ENCODE measurements around the gene TBC1D8. TPM values are rescaled to one million over a fixed set of nuclear protein-coding genes. Genes with fewer than 3 reads are reported as not detected.

The TBC1D8 gene
- total RNA-seq, 1 experiment from 2014 or later = 0.97 TPM

- H3K79me2 ChIP-seq (ENCODE audit: low read length) = no peaks in the 10 kb centered on the region
- no peak for DNase-seq
- H3K4me3 ChIP-seq (ENCODE audit: low read length) = no peak overlapping the region
- H3K9me3 ChIP-seq (ENCODE audit: low read length) = no peaks in the 10 kb centered on the region
- no peak overlapping the region for H3K4me2 ChIP-seq (ENCODE audit: low read depth, low read length, poor library complexity, severe bottlenecking)
- H4K20me1 ChIP-seq (ENCODE audit: insufficient read depth, low read depth, low read length) = no peaks in the 10 kb centered on the region
- H3K27ac ChIP-seq (ENCODE audit: low read length) = no peak overlapping the region
- no peaks in the 10 kb centered on the region for H3K27me3 ChIP-seq (ENCODE audit: low read length)
- no peak overlapping the region for H3K9ac ChIP-seq (ENCODE audit: low read length)
- no peaks in the 10 kb centered on the region for H3K36me3 ChIP-seq (ENCODE audit: insufficient read depth, low read length)
- no peaks in the 10 kb centered on the region for H3K9me2 ChIP-seq (replicated peaks; ENCODE audit: insufficient read depth, low read length)
- H3K4me1 ChIP-seq (ENCODE audit: low read length) = no peaks in the 10 kb centered on the region
- H2AFZ ChIP-seq (ENCODE audit: low read length) = no peak overlapping the region
Measured at GRCh38 chr2:101149241-101150192, 1.7 kb downstream of the TBC1D8 start.

- Histone ChIP-seq H3K27me3 (ENCODE audit: low read length) (no peaks in the 10 kb centered on the region), H3K4me2 (ENCODE audit: low read depth, low read length, poor library complexity, severe bottlenecking) (no peak overlapping the region), H3K9me3 (ENCODE audit: low read length) (no peaks in the 10 kb centered on the region), H3K36me3 (ENCODE audit: insufficient read depth, low read length) (no peaks in the 10 kb centered on the region), H3K27ac (ENCODE audit: low read length) (no peak overlapping the region), H3K9ac (ENCODE audit: low read length) (no peak overlapping the region), H3K4me1 (ENCODE audit: low read length) (no peaks in the 10 kb centered on the region), H3K79me2 (ENCODE audit: low read length) (no peaks in the 10 kb centered on the region), H2AFZ (ENCODE audit: low read length) (no peak overlapping the region), H4K20me1 (ENCODE audit: insufficient read depth, low read depth, low read length) (no peaks in the 10 kb centered on the region), H3K9me2 (replicated peaks; ENCODE audit: insufficient read depth, low read length) (no peaks in the 10 kb centered on the region), H3K4me3 (ENCODE audit: low read length) (no peak overlapping the region)
- no peak for DNase-seq
Measured at GRCh38 chr2:101148777-101149176, 2.4 kb downstream of the TBC1D8 start.

GRCh38 chr2:101147971-101148370 lies 3.2 kb downstream of the TBC1D8 start:
- no peaks in the 10 kb centered on the region for H4K20me1 ChIP-seq (ENCODE audit: insufficient read depth, low read depth, low read length)
- DNase-seq = no peak
- H3K4me3 ChIP-seq (ENCODE audit: low read length) = no peak overlapping the region
- H3K79me2 ChIP-seq (ENCODE audit: low read length) = no peaks in the 10 kb centered on the region
- H2AFZ ChIP-seq (ENCODE audit: low read length) = no peak overlapping the region
- no peaks in the 10 kb centered on the region for H3K36me3 ChIP-seq (ENCODE audit: insufficient read depth, low read length)
- no peaks in the 10 kb centered on the region for H3K9me2 ChIP-seq (replicated peaks; ENCODE audit: insufficient read depth, low read length)
- H3K9ac ChIP-seq (ENCODE audit: low read length) = no peak overlapping the region
- no peak overlapping the region for H3K4me2 ChIP-seq (ENCODE audit: low read depth, low read length, poor library complexity, severe bottlenecking)
- H3K27me3 ChIP-seq (ENCODE audit: low read length) = no peaks in the 10 kb centered on the region
- no peaks in the 10 kb centered on the region for H3K4me1 ChIP-seq (ENCODE audit: low read length)
- H3K27ac ChIP-seq (ENCODE audit: low read length) = no peak overlapping the region
- no peaks in the 10 kb centered on the region for H3K9me3 ChIP-seq (ENCODE audit: low read length)

GRCh38 chr2:101147062-101147461 lies 4.1 kb downstream of the TBC1D8 start:
- Histone ChIP-seq H3K79me2 (ENCODE audit: low read length) (no peaks in the 10 kb centered on the region), H3K4me1 (ENCODE audit: low read length) (no peaks in the 10 kb centered on the region)

GRCh38 chr2:101146535-101146934 lies 4.6 kb downstream of the TBC1D8 start:
- Histone ChIP-seq H2AFZ (ENCODE audit: low read length) (no peak overlapping the region), H3K4me3 (ENCODE audit: low read length) (no peak overlapping the region), H3K27ac (ENCODE audit: low read length) (no peak overlapping the region), H4K20me1 (ENCODE audit: insufficient read depth, low read depth, low read length) (no peaks in the 10 kb centered on the region), H3K27me3 (ENCODE audit: low read length) (no peaks in the 10 kb centered on the region), H3K9ac (ENCODE audit: low read length) (no peak overlapping the region), H3K79me2 (ENCODE audit: low read length) (no peaks in the 10 kb centered on the region), H3K9me2 (replicated peaks; ENCODE audit: insufficient read depth, low read length) (no peaks in the 10 kb centered on the region), H3K36me3 (ENCODE audit: insufficient read depth, low read length) (no peaks in the 10 kb centered on the region), H3K4me2 (ENCODE audit: low read depth, low read length, poor library complexity, severe bottlenecking) (no peak overlapping the region), H3K9me3 (ENCODE audit: low read length) (no peaks in the 10 kb centered on the region), H3K4me1 (ENCODE audit: low read length) (no peaks in the 10 kb centered on the region)
- DNase-seq = no peak

More at GRCh38 chr2:101147062-101147461, 4.1 kb downstream of the TBC1D8 start:
- Histone ChIP-seq H3K4me2 (ENCODE audit: low read depth, low read length, poor library complexity, severe bottlenecking) (no peak overlapping the region), H4K20me1 (ENCODE audit: insufficient read depth, low read depth, low read length) (no peaks in the 10 kb centered on the region), H3K9me2 (replicated peaks; ENCODE audit: insufficient read depth, low read length) (no peaks in the 10 kb centered on the region), H3K27ac (ENCODE audit: low read length) (no peak overlapping the region), H3K27me3 (ENCODE audit: low read length) (no peaks in the 10 kb centered on the region), H3K9ac (ENCODE audit: low read length) (no peak overlapping the region), H3K4me3 (ENCODE audit: low read length) (no peak overlapping the region), H2AFZ (ENCODE audit: low read length) (no peak overlapping the region), H3K9me3 (ENCODE audit: low read length) (no peaks in the 10 kb centered on the region), H3K36me3 (ENCODE audit: insufficient read depth, low read length) (no peaks in the 10 kb centered on the region)
- no peak for DNase-seq

- no peaks in the 10 kb centered on the region for H4K20me1 ChIP-seq (ENCODE audit: insufficient read depth, low read depth, low read length)
- DNase-seq = no peak
- H3K36me3 ChIP-seq (ENCODE audit: insufficient read depth, low read length) = no peaks in the 10 kb centered on the region
- no peak overlapping the region for H3K4me2 ChIP-seq (ENCODE audit: low read depth, low read length, poor library complexity, severe bottlenecking)
- H3K9me2 ChIP-seq (replicated peaks; ENCODE audit: insufficient read depth, low read length) = no peaks in the 10 kb centered on the region
- H3K27ac ChIP-seq (ENCODE audit: low read length) = no peak overlapping the region
- no peaks in the 10 kb centered on the region for H3K4me1 ChIP-seq (ENCODE audit: low read length)
- H3K79me2 ChIP-seq (ENCODE audit: low read length) = no peaks in the 10 kb centered on the region
- H3K9ac ChIP-seq (ENCODE audit: low read length) = no peak overlapping the region
- no peak overlapping the region for H2AFZ ChIP-seq (ENCODE audit: low read length)
- H3K27me3 ChIP-seq (ENCODE audit: low read length) = no peaks in the 10 kb centered on the region
- no peak overlapping the region for H3K4me3 ChIP-seq (ENCODE audit: low read length)
- no peaks in the 10 kb centered on the region for H3K9me3 ChIP-seq (ENCODE audit: low read length)
Measured at GRCh38 chr2:101145406-101145805, 5.8 kb downstream of the TBC1D8 start.

GRCh38 chr2:101142163-101142562 lies 9.0 kb downstream of the TBC1D8 start:
- Histone ChIP-seq H4K20me1 (ENCODE audit: insufficient read depth, low read depth, low read length) (no peaks in the 10 kb centered on the region), H3K4me3 (ENCODE audit: low read length) (no peak overlapping the region), H3K9ac (ENCODE audit: low read length) (no peak overlapping the region), H3K36me3 (ENCODE audit: insufficient read depth, low read length) (no peaks in the 10 kb centered on the region), H3K79me2 (ENCODE audit: low read length) (no peaks in the 10 kb centered on the region), H3K27me3 (ENCODE audit: low read length) (no peaks in the 10 kb centered on the region), H3K9me3 (ENCODE audit: low read length) (no peaks in the 10 kb centered on the region), H3K9me2 (replicated peaks; ENCODE audit: insufficient read depth, low read length) (no peaks in the 10 kb centered on the region), H2AFZ (ENCODE audit: low read length) (no peak overlapping the region), H3K27ac (ENCODE audit: low read length) (no peak overlapping the region), H3K4me2 (ENCODE audit: low read depth, low read length, poor library complexity, severe bottlenecking) (no peak overlapping the region), H3K4me1 (ENCODE audit: low read length) (no peaks in the 10 kb centered on the region)
- no peak for DNase-seq

GRCh38 chr2:101140978-101141655 lies 10.1 kb downstream of the TBC1D8 start:
- H3K9me2 ChIP-seq (replicated peaks; ENCODE audit: insufficient read depth, low read length) = no peaks in the 10 kb centered on the region
- no peaks in the 10 kb centered on the region for H3K36me3 ChIP-seq (ENCODE audit: insufficient read depth, low read length)
- no peaks in the 10 kb centered on the region for H3K79me2 ChIP-seq (ENCODE audit: low read length)
- no peaks in the 10 kb centered on the region for H3K9me3 ChIP-seq (ENCODE audit: low read length)
- H3K9ac ChIP-seq (ENCODE audit: low read length) = no peak overlapping the region
- no peaks in the 10 kb centered on the region for H3K4me1 ChIP-seq (ENCODE audit: low read length)
- H3K4me2 ChIP-seq (ENCODE audit: low read depth, low read length, poor library complexity, severe bottlenecking) = no peak overlapping the region
- H3K27ac ChIP-seq (ENCODE audit: low read length) = no peak overlapping the region
- no peak for DNase-seq
- H4K20me1 ChIP-seq (ENCODE audit: insufficient read depth, low read depth, low read length) = no peaks in the 10 kb centered on the region
- H3K4me3 ChIP-seq (ENCODE audit: low read length) = no peak overlapping the region
- H2AFZ ChIP-seq (ENCODE audit: low read length) = no peak overlapping the region
- H3K27me3 ChIP-seq (ENCODE audit: low read length) = no peaks in the 10 kb centered on the region

Data from Karpas-422 (cell line).